Naive thymus-derived CD8-positive, alpha-beta T cell (primary cell): ENCODE results near the gene PRLR. TPM values are rescaled to one million over a fixed set of nuclear protein-coding genes. Genes with fewer than 3 reads are reported as not detected.
A peak's percentile ranks its signal among the peaks of the same experiment; 100 is the strongest.

Source experiments
- ATAC-seq, 2 donors: fragments of 150-1000 bp; cut with Tn5 transposase in 1 of 2; sonication (Bioruptor Pico), chemical (Tn5 transposase) in 1 of 2; 1 replicate in 1 of 2; 2 replicates in 1 of 2; pipeline ENCODE4 v1.10.0; 2021; ENCODE audit warnings: mild to moderate bottlenecking in 2 of 2, moderate library complexity in 2 of 2
- POLR2A ChIA-PET: fragments of 350-600 bp; sonication (Branson Sonifier 250); formaldehyde crosslinking; loops from one replicate; lab custom pipeline; 2021; ENCODE audit warnings: antibody characterized with exemption; lab: Charles Lee
- DNase-seq, 10 donors: peaks; one replicate each; pipeline versions ENCODE4 v3.0.0 to v3.0.0-alpha.2; 2020 to 2022
- H3K27ac Mint-ChIP-seq, 10 donors: one replicate each; pipeline ENCODE4 v1.8.0; 2020 to 2022; ENCODE audit warnings: mild to moderate bottlenecking in 10 of 10, mixed read lengths in 10 of 10, moderate library complexity in 4 of 10, inconsistent platforms in 1 of 10
- H3K27me3 Mint-ChIP-seq, 5 donors: one replicate each; pipeline ENCODE4 v1.8.0; 2021 to 2022; ENCODE audit warnings: mixed read lengths in 5 of 5
- H3K36me3 Mint-ChIP-seq, 3 donors: one replicate each; pipeline ENCODE4 v1.8.0; 2020 to 2022; ENCODE audit warnings: mixed read lengths in 3 of 3, mild to moderate bottlenecking in 2 of 3, inconsistent platforms in 1 of 3
- H3K4me1 Mint-ChIP-seq, 4 donors: one replicate each; pipeline ENCODE4 v1.8.0; 2021 to 2022; ENCODE audit warnings: mixed read lengths in 4 of 4
- H3K4me3 Mint-ChIP-seq, 10 donors: one replicate each; pipeline ENCODE4 v1.8.0; 2020 to 2022; ENCODE audit warnings: mild to moderate bottlenecking in 10 of 10, mixed read lengths in 10 of 10, moderate library complexity in 6 of 10, inconsistent platforms in 1 of 10
- H3K9me3 Mint-ChIP-seq, 9 donors: one replicate each; pipeline ENCODE4 v1.8.0; 2020 to 2022; ENCODE audit warnings: mixed read lengths in 9 of 9, mild to moderate bottlenecking in 3 of 9, inconsistent platforms in 1 of 9, moderate library complexity in 1 of 9
- polyA plus RNA-seq, 3 donors: library from polyadenylated mRNA; unstranded; fragments of 300-500 nt; fragmentation: Illumina TruSeq; gene quantifications; one replicate each; pipeline ENCODE4 v1.2.3, GENCODE V29; 2021
- total RNA-seq, 8 experiments: library from RNA in 2 of 8; stranded (reverse) in 2 of 8; gene quantifications; one replicate each; pipeline ENCODE4 v1.2.3 and lab custom pipeline; 2021 to 2026

The PRLR gene
- total and polyA plus RNA-seq, 5 experiments from 2014 or later, result not detected

GRCh38 chr5:35186749-35187148 is 43.5 kb downstream of the PRLR start:
- POLR2A ChIA-PET, result no interaction called here
- Mint-ChIP-seq H3K4me1 (no peaks in the 10 kb centered on the region), H3K9me3 (no peaks in the 10 kb centered on the region), H3K4me3 (no peak overlapping the region), H3K27me3 (peaks cover 2 to 31% (median 8%) of the 10 kb centered on the region in 5 donors), H3K36me3 (no peaks in the 10 kb centered on the region), H3K27ac (no peak overlapping the region)
- no peak for ATAC-seq
- DNase-seq, result no peak

- no peaks in the 10 kb centered on the region for H3K36me3 Mint-ChIP-seq
- no peaks in the 10 kb centered on the region for H3K4me1 Mint-ChIP-seq
- H3K9me3 Mint-ChIP-seq, result peaks cover 0 to 3% (median 0%) of the 10 kb centered on the region in 9 donors
- DNase-seq, result no peak
- ATAC-seq, result no peak
- peaks cover 0 to 31% (median 8%) of the 10 kb centered on the region in 5 donors for H3K27me3 Mint-ChIP-seq
- H3K27ac Mint-ChIP-seq, result peak overlapping the region in 1 of 10 donors; percentile 21
- no peak overlapping the region for H3K4me3 Mint-ChIP-seq
- POLR2A ChIA-PET, result no interaction called here
Measured at GRCh38 chr5:35185518-35185917, 44.8 kb downstream of the PRLR start.

GRCh38 chr5:35183556-35183955 is 46.7 kb downstream of the PRLR start:
- POLR2A ChIA-PET, result no interaction called here
- H3K4me3 Mint-ChIP-seq, result no peak overlapping the region
- peaks cover 0 to 39% (median 8%) of the 10 kb centered on the region in 5 donors for H3K27me3 Mint-ChIP-seq
- H3K9me3 Mint-ChIP-seq, result peaks cover 0 to 3% (median 0%) of the 10 kb centered on the region in 9 donors
- H3K4me1 Mint-ChIP-seq, result no peaks in the 10 kb centered on the region
- DNase-seq (no peak), ATAC-seq (no peak)
- H3K36me3 Mint-ChIP-seq, result no peaks in the 10 kb centered on the region
- H3K27ac Mint-ChIP-seq, result no peak overlapping the region

GRCh38 chr5:35182910-35183535 is 47.3 kb downstream of the PRLR start:
- H3K27me3 Mint-ChIP-seq, result peaks cover 0 to 39% (median 5%) of the 10 kb centered on the region in 5 donors

GRCh38 chr5:35182486-35182885 is 47.8 kb downstream of the PRLR start:
- Mint-ChIP-seq H3K9me3 (peaks cover 0 to 3% (median 0%) of the 10 kb centered on the region in 9 donors), H3K36me3 (no peaks in the 10 kb centered on the region), H3K27ac (no peak overlapping the region), H3K4me1 (no peaks in the 10 kb centered on the region), H3K4me3 (no peak overlapping the region), H3K27me3 (peaks cover 0 to 39% (median 5%) of the 10 kb centered on the region in 5 donors)
- POLR2A ChIA-PET, result no interaction called here
- no peak for ATAC-seq
- no peak for DNase-seq

More at GRCh38 chr5:35182910-35183535, 47.3 kb downstream of the PRLR start:
- ATAC-seq, result no peak
- no peak overlapping the region for H3K4me3 Mint-ChIP-seq
- DNase-seq, result peak in 1 of 10 donors; percentile 18
- H3K36me3 Mint-ChIP-seq, result no peaks in the 10 kb centered on the region
- H3K9me3 Mint-ChIP-seq, result peaks cover 0 to 3% (median 0%) of the 10 kb centered on the region in 9 donors
- H3K4me1 Mint-ChIP-seq, result no peaks in the 10 kb centered on the region
- POLR2A ChIA-PET, result no interaction called here
- no peak overlapping the region for H3K27ac Mint-ChIP-seq

GRCh38 chr5:35180046-35180445 is 50.2 kb downstream of the PRLR start:
- Mint-ChIP-seq H3K4me1 (no peaks in the 10 kb centered on the region), H3K4me3 (no peak overlapping the region), H3K27ac (no peak overlapping the region), H3K27me3 (peaks cover 0 to 29% (median 5%) of the 10 kb centered on the region in 5 donors), H3K36me3 (no peaks in the 10 kb centered on the region), H3K9me3 (peaks cover 0 to 5% (median 0%) of the 10 kb centered on the region in 9 donors)
- ATAC-seq, result no peak
- no peak for DNase-seq
- POLR2A ChIA-PET, result no interaction called here

GRCh38 chr5:35177783-35178182 is 52.5 kb downstream of the PRLR start:
- DNase-seq (no peak), ATAC-seq (no peak)
- POLR2A ChIA-PET, result interaction anchor here (0.7 kb wide), 1 partner anchor 593 kb away, joined by 3 read pairs; no protein-coding TSS in a partner anchor
- no peak overlapping the region for H3K4me3 Mint-ChIP-seq
- H3K9me3 Mint-ChIP-seq, result peaks cover 0 to 8% (median 0%) of the 10 kb centered on the region in 9 donors
- no peaks in the 10 kb centered on the region for H3K4me1 Mint-ChIP-seq
- peaks cover 0 to 11% (median 4%) of the 10 kb centered on the region in 5 donors for H3K27me3 Mint-ChIP-seq
- H3K27ac Mint-ChIP-seq, result no peak overlapping the region
- no peaks in the 10 kb centered on the region for H3K36me3 Mint-ChIP-seq

- Mint-ChIP-seq H3K36me3 (peaks cover 0 to 9% (median 0%) of the 10 kb centered on the region in 3 donors), H3K4me3 (no peak overlapping the region), H3K27ac (no peak overlapping the region), H3K9me3 (peaks cover 3 to 18% (median 10%) of the 10 kb centered on the region in 9 donors), H3K4me1 (no peaks in the 10 kb centered on the region), H3K27me3 (peaks cover 0 to 9% (median 4%) of the 10 kb centered on the region in 5 donors)
- no peak for DNase-seq
- ATAC-seq, result no peak
- POLR2A ChIA-PET, result no interaction called here
Measured at GRCh38 chr5:35172533-35172932, 57.8 kb downstream of the PRLR start.

GRCh38 chr5:35171991-35172390 is 58.3 kb downstream of the PRLR start:
- Mint-ChIP-seq H3K4me3 (no peak overlapping the region), H3K27me3 (peaks cover 0 to 9% (median 3%) of the 10 kb centered on the region in 5 donors), H3K27ac (no peak overlapping the region), H3K4me1 (no peaks in the 10 kb centered on the region), H3K36me3 (peaks cover 0 to 14% (median 0%) of the 10 kb centered on the region in 3 donors), H3K9me3 (peaks cover 3 to 23% (median 15%) of the 10 kb centered on the region in 9 donors)
- DNase-seq, result no peak
- no peak for ATAC-seq
- POLR2A ChIA-PET, result no interaction called here

- POLR2A ChIA-PET, result no interaction called here
- Mint-ChIP-seq H3K4me3 (no peak overlapping the region), H3K27me3 (peaks cover 0 to 9% (median 3%) of the 10 kb centered on the region in 5 donors), H3K4me1 (no peaks in the 10 kb centered on the region), H3K9me3 (peaks cover 6 to 24% (median 16%) of the 10 kb centered on the region in 9 donors), H3K36me3 (peaks cover 0 to 14% (median 0%) of the 10 kb centered on the region in 3 donors), H3K27ac (no peak overlapping the region)
- DNase-seq (no peak), ATAC-seq (no peak)
Measured at GRCh38 chr5:35171078-35171477, 59.2 kb downstream of the PRLR start.

- Mint-ChIP-seq H3K9me3 (peaks cover 5 to 23% (median 13%) of the 10 kb centered on the region in 9 donors), H3K27me3 (peaks cover 3 to 22% (median 4%) of the 10 kb centered on the region in 5 donors), H3K36me3 (peaks cover 0 to 14% (median 0%) of the 10 kb centered on the region in 3 donors), H3K4me1 (no peaks in the 10 kb centered on the region), H3K27ac (no peak overlapping the region), H3K4me3 (no peak overlapping the region)
- POLR2A ChIA-PET, result no interaction called here
- DNase-seq, result no peak
- no peak for ATAC-seq
Measured at GRCh38 chr5:35166043-35166442, 64.2 kb downstream of the PRLR start.

GRCh38 chr5:35164860-35165542 is 65.3 kb downstream of the PRLR start:
- POLR2A ChIA-PET, result no interaction called here
- ATAC-seq (no peak), DNase-seq (no peak)
- H3K36me3 Mint-ChIP-seq, result peaks cover 0 to 14% (median 0%) of the 10 kb centered on the region in 3 donors
- peaks cover 5 to 23% (median 13%) of the 10 kb centered on the region in 9 donors for H3K9me3 Mint-ChIP-seq
- H3K4me3 Mint-ChIP-seq, result no peak overlapping the region
- H3K27me3 Mint-ChIP-seq, result peaks cover 3 to 20% (median 4%) of the 10 kb centered on the region in 5 donors
- peak overlapping the region in 1 of 10 donors; percentile 45 for H3K27ac Mint-ChIP-seq
- H3K4me1 Mint-ChIP-seq, result no peaks in the 10 kb centered on the region

GRCh38 chr5:35163710-35164033 is 66.6 kb downstream of the PRLR start:
- no peak for DNase-seq
- no peaks in the 10 kb centered on the region for H3K4me1 Mint-ChIP-seq
- POLR2A ChIA-PET, result no interaction called here
- peaks cover 3 to 22% (median 4%) of the 10 kb centered on the region in 5 donors for H3K27me3 Mint-ChIP-seq
- peaks cover 5 to 20% (median 10%) of the 10 kb centered on the region in 9 donors for H3K9me3 Mint-ChIP-seq
- H3K4me3 Mint-ChIP-seq, result no peak overlapping the region
- peaks cover 0 to 14% (median 0%) of the 10 kb centered on the region in 3 donors for H3K36me3 Mint-ChIP-seq
- H3K27ac Mint-ChIP-seq, result no peak overlapping the region
- ATAC-seq, result no peak
